Measurements from ENCODE around the gene ANAPC7. TPM values are rescaled to one million over a fixed set of nuclear protein-coding genes. Genes with fewer than 3 reads are reported as not detected.

Gene ANAPC7
- polyA plus RNA-seq, 1 donor (not counting 4 experiments of a cell fraction or from before 2014, with no cell fraction given), result 68.2 TPM

DNA sequence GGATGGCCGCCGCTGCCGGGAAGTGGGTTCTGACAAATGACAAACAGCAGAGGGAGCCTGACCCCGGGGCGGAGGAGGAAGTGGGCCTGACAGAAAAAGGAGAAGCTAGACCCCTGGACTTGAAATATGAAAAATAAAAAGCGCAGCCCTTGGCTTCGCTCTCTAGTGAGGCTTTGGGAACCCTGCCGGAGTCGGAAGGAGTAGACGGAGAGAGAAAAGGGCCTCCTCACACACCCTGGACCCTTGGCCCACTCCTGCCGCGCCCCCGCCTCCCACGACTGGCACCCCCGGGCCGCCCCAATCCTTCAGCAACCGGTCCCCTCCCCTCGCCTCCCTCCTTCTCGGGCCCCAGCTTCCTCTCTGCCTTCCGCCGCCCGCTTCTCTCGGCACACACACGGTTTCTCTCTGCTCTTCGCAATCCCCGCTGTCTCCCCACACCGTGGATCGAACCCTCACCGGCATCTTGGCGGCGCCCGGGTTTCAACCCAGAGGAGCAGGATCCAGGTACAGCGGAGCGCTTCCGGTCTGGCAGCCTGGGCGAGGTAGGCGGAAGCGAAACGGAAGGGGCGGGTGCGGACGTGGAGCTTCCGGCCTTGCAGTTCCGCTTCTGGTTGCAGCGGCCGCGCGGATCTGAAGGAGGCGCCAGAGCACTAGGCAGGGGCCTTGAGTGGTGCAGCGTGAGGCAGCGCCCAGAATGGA lies 46.4 kb upstream of the ANAPC7 start, which contains the start of gene ARPC3:
TSS of gene ARPC3 (minus strand) at position 539 of the 699 bp plus-strand sequence. CDS start at position 462, 77 bp downstream.
- Histone ChIP-seq H3K36me3 (ENCODE audit: control insufficient read depth in 2 of 2, extremely low read depth in 1 of 2, insufficient read depth in 2 of 2, low read length in 2 of 2) (peaks cover 12 to 14% of the 10 kb centered on the region in 2 experiments), H4K20me1 (ENCODE audit: control insufficient read depth, extremely low read depth, insufficient read depth, low read length) (no peaks in the 10 kb centered on the region), H3K4me3 (ENCODE audit: control insufficient read depth in 2 of 3, extremely low read depth in 1 of 3, insufficient read depth in 2 of 3, low read depth in 1 of 3, low read length in 3 of 3) (peak within 1 kb of the TSS; percentile 89 to 99 (median 97)), H3K4me2 (ENCODE audit: control insufficient read depth, extremely low read depth, insufficient read depth, low read depth, low read length) (peak within 1 kb of the TSS; percentile 86), H3K4me1 (ENCODE audit: control insufficient read depth, extremely low read depth, insufficient read depth, low read length) (peaks cover 3% of the 10 kb centered on the region), H2AFZ (ENCODE audit: control insufficient read depth, low read length) (peak within 1 kb of the TSS; percentile 86), H3K27me3 (ENCODE audit: control insufficient read depth, extremely low read depth, insufficient read depth, low read length) (no peaks in the 10 kb centered on the region), H3K27ac (ENCODE audit: control insufficient read depth, insufficient read depth, low read length) (peak within 1 kb of the TSS; percentile 82), H3K79me2 (ENCODE audit: control insufficient read depth, insufficient read depth, low read length) (peaks cover 45% of the 10 kb centered on the region), H3K9me3 (ENCODE audit: control insufficient read depth, low read depth, low read length) (no peaks in the 10 kb centered on the region), H3K9me1 (ENCODE audit: control insufficient read depth, extremely low read depth, insufficient read depth, low read length) (no peaks in the 10 kb centered on the region), H3K9ac (ENCODE audit: control insufficient read depth, extremely low read depth, insufficient read depth, low read length) (peak within 1 kb of the TSS; percentile 92)
- TF ChIP-seq, protein P1, sequence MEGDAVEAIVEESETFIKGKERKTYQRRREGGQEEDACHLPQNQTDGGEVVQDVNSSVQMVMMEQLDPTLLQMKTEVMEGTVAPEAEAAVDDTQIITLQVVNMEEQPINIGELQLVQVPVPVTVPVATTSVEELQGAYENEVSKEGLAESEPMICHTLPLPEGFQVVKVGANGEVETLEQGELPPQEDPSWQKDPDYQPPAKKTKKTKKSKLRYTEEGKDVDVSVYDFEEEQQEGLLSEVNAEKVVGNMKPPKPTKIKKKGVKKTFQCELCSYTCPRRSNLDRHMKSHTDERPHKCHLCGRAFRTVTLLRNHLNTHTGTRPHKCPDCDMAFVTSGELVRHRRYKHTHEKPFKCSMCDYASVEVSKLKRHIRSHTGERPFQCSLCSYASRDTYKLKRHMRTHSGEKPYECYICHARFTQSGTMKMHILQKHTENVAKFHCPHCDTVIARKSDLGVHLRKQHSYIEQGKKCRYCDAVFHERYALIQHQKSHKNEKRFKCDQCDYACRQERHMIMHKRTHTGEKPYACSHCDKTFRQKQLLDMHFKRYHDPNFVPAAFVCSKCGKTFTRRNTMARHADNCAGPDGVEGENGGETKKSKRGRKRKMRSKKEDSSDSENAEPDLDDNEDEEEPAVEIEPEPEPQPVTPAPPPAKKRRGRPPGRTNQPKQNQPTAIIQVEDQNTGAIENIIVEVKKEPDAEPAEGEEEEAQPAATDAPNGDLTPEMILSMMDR (optimal IDR thresholded peaks at IDR 0.05 in 1 of 3, IDR thresholded peaks at IDR 0.05 in 1 of 3, conservative IDR thresholded peaks at IDR 0.05 in 1 of 3; ENCODE audit: extremely low read depth in 1 of 3, insufficient read depth in 2 of 3, low read length in 3 of 3), result peak; percentile 91 to 94 (median 92)
- TF ChIP-seq EZH2 (IDR thresholded peaks at IDR 0.05; ENCODE audit: low read length), result no peak
- FAIRE-seq (peak; percentile 43), DNase-seq (ENCODE audit: low read depth, low spot score) (peak; percentile 71)
- dilution Hi-C loops (cut with MboI; ENCODE audit: extremely low pct_ligation_motif_present, low sequenced_read_pairs), result no loop called here

DNA sequence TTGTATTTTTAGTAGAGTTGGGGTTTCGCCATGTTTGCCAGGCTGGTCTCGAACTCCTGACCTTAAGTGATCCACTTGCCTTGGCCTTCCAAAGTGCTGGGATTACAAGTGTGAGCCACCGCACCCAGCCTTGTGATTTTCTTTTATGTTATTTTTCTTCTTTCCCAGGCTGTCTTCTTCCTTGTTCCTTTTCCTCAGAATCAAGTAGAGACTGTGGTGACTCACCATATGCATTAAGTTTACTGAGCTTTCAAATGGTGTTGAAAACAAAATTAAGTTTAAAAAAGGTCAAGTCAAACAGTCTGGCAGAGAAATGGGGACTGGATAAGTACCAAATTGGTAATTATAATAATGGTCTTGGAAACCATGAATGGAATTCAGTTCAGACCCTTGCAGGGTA lies 40.9 kb upstream of the ANAPC7 start:
- no peaks in the 10 kb centered on the region for H3K4me1 ChIP-seq (ENCODE audit: control insufficient read depth, extremely low read depth, insufficient read depth, low read length)
- TF ChIP-seq, protein P1 (optimal IDR thresholded peaks at IDR 0.05 in 1 of 3, IDR thresholded peaks at IDR 0.05 in 1 of 3, conservative IDR thresholded peaks at IDR 0.05 in 1 of 3; ENCODE audit: extremely low read depth in 1 of 3, insufficient read depth in 2 of 3, low read length in 3 of 3), result no peak
- TF ChIP-seq EZH2 (IDR thresholded peaks at IDR 0.05; ENCODE audit: low read length), result no peak
- H3K36me3 ChIP-seq (ENCODE audit: control insufficient read depth in 2 of 2, extremely low read depth in 1 of 2, insufficient read depth in 2 of 2, low read length in 2 of 2), result peaks cover 19 to 24% of the 10 kb centered on the region in 2 experiments
- no peaks in the 10 kb centered on the region for H4K20me1 ChIP-seq (ENCODE audit: control insufficient read depth, extremely low read depth, insufficient read depth, low read length)
- H2AFZ ChIP-seq (ENCODE audit: control insufficient read depth, low read length), result no peak overlapping the region
- no peak overlapping the region for H3K9ac ChIP-seq (ENCODE audit: control insufficient read depth, extremely low read depth, insufficient read depth, low read length)
- FAIRE-seq (no peak), DNase-seq (ENCODE audit: low read depth, low spot score) (no peak)
- H3K4me3 ChIP-seq (ENCODE audit: control insufficient read depth in 2 of 3, extremely low read depth in 1 of 3, insufficient read depth in 2 of 3, low read depth in 1 of 3, low read length in 3 of 3), result no peak overlapping the region
- H3K79me2 ChIP-seq (ENCODE audit: control insufficient read depth, insufficient read depth, low read length), result peaks cover 44% of the 10 kb centered on the region
- H3K27me3 ChIP-seq (ENCODE audit: control insufficient read depth, extremely low read depth, insufficient read depth, low read length), result no peaks in the 10 kb centered on the region
- H3K4me2 ChIP-seq (ENCODE audit: control insufficient read depth, extremely low read depth, insufficient read depth, low read depth, low read length), result no peak overlapping the region
- dilution Hi-C loops (cut with MboI; ENCODE audit: extremely low pct_ligation_motif_present, low sequenced_read_pairs), result no loop called here
- no peaks in the 10 kb centered on the region for H3K9me3 ChIP-seq (ENCODE audit: control insufficient read depth, low read depth, low read length)
- no peaks in the 10 kb centered on the region for H3K9me1 ChIP-seq (ENCODE audit: control insufficient read depth, extremely low read depth, insufficient read depth, low read length)
- no peak overlapping the region for H3K27ac ChIP-seq (ENCODE audit: control insufficient read depth, insufficient read depth, low read length)
